ENCODE data around the gene DIAPH3. TPM values are rescaled to one million over a fixed set of nuclear protein-coding genes. Genes with fewer than 3 reads are reported as not detected.

DIAPH3 gene
- total and polyA plus RNA-seq, 2 of the 8 experiments (the other 6 are each of a cell fraction or from before 2014, with no cell fraction given) = 8.0 to 30.8 TPM

- FAIRE-seq = no peak
Observed at GRCh38 chr13:59621773-59622172, 542.0 kb downstream of the DIAPH3 start.

More at GRCh38 chr13:59621773-59622172, 542.0 kb downstream of the DIAPH3 start:
- no peak overlapping the region for H2BK12ac ChIP-seq (ENCODE audit: low read depth, low read length)
- peaks cover 3 to 5% of the 10 kb centered on the region in 2 experiments; a peak in 1 of 4 replicates for H3K9me3 ChIP-seq (ENCODE audit: insufficient read depth in 2 of 2, low read depth in 1 of 2, low read length in 1 of 2)
- CTCF ChIA-PET (ENCODE audit: partially characterized antibody) = no interaction called here
- H3K36me3 ChIP-seq (ENCODE audit: control insufficient read depth in 2 of 4, insufficient read depth in 4 of 4, low read length in 3 of 4) = peaks cover 0 to 3% (median 0%) of the 10 kb centered on the region in 4 experiments; a peak in 1 of 8 replicates
- H3K56ac ChIP-seq (replicated peaks; ENCODE audit: insufficient read length, low read depth, low read length) = no peak overlapping the region
- no peak overlapping the region for H3K23ac ChIP-seq (ENCODE audit: insufficient read length)
- H3K79me1 ChIP-seq (ENCODE audit: low read depth, low read length) = no peaks in the 10 kb centered on the region
- H3K9ac ChIP-seq (replicated peaks in 1 of 4; ENCODE audit: extremely low read depth in 1 of 4, low read depth in 3 of 4, low read length in 3 of 4) = no peak overlapping the region
- H2AK5ac ChIP-seq (ENCODE audit: low read depth, low read length) = no peak overlapping the region
- H3K4me1 ChIP-seq (replicated peaks in 1 of 4; ENCODE audit: control insufficient read depth in 3 of 4, insufficient read depth in 4 of 4, low read length in 3 of 4) = no peaks in the 10 kb centered on the region; a peak in 1 of 7 replicates
- H3K4me3 ChIP-seq (ENCODE audit: extremely low read depth in 1 of 4, insufficient read depth in 2 of 4, low read depth in 3 of 4, low read length in 4 of 4) = no peak overlapping the region
- no peaks in the 10 kb centered on the region for H3K23me2 ChIP-seq (ENCODE audit: low read depth, low read length)
- H3K4me2 ChIP-seq (ENCODE audit: insufficient read depth in 1 of 2, low read depth in 2 of 2, low read length in 2 of 2) = no peak overlapping the region
- H2AFZ ChIP-seq (ENCODE audit: low read length) = no peak overlapping the region
- H3K27me3 ChIP-seq (replicated peaks in 1 of 4; ENCODE audit: control insufficient read depth in 3 of 4, extremely low read depth in 1 of 4, insufficient read depth in 3 of 4, low read length in 3 of 4) = no peaks in the 10 kb centered on the region
- no peak overlapping the region for H4K91ac ChIP-seq (replicated peaks; ENCODE audit: insufficient read length, low read length)
- H4K5ac ChIP-seq (ENCODE audit: insufficient read length, low read depth, low read length) = no peak overlapping the region
- H3K4ac ChIP-seq (replicated peaks; ENCODE audit: insufficient read length, low read depth, low read length) = no peak overlapping the region
- no peak overlapping the region for H2BK15ac ChIP-seq (ENCODE audit: low read length)
- no peaks in the 10 kb centered on the region for H4K20me1 ChIP-seq (replicated peaks in 1 of 2; ENCODE audit: control insufficient read depth in 1 of 2, insufficient read depth in 2 of 2, low read length in 2 of 2)
- TF ChIP-seq SIN3A (conservative IDR thresholded peaks at IDR 0.05 in 1 of 2, IDR thresholded peaks at IDR 0.05 in 1 of 2; ENCODE audit: low read depth in 1 of 2, low read length in 2 of 2) (no peak), BACH1 (IDR thresholded peaks at IDR 0.05; ENCODE audit: low read length) (no peak)
- no peak overlapping the region for H2BK120ac ChIP-seq (replicated peaks; ENCODE audit: low read depth, low read length)
- POLR2A ChIA-PET (ENCODE audit: partially characterized antibody) = no interaction called here
- H3K27ac ChIP-seq (ENCODE audit: low read depth, low read length) = no peak overlapping the region
- no peak overlapping the region for H2BK5ac ChIP-seq (ENCODE audit: low read depth, low read length)
- H3K14ac ChIP-seq (ENCODE audit: insufficient read length) = no peak overlapping the region
- H3K18ac ChIP-seq (ENCODE audit: extremely low read depth, low read length) = no peak overlapping the region
- no peak for DNase-seq (ENCODE audit: low read depth in 1 of 2, low spot score in 2 of 2)
- H2BK20ac ChIP-seq (ENCODE audit: low read length) = no peak overlapping the region
- H3K79me2 ChIP-seq (ENCODE audit: control insufficient read depth in 1 of 2, insufficient read depth in 2 of 2, low read length in 2 of 2) = no peaks in the 10 kb centered on the region
- no peak overlapping the region for H4K8ac ChIP-seq (ENCODE audit: extremely low read depth, insufficient read depth, low read length)

Small RNA genes within 50 kb of the gene (small RNA-seq; reads per million reads assigned to genes)
- not detected for gene RN7SL375P (ENCODE audit: insufficient read depth)
- not detected for gene RNY4P28 (ENCODE audit: insufficient read depth)

Other genes with a start within 250 kb of the DIAPH3 start
- gene TDRD3, start 233.3 kb upstream of the DIAPH3 start, total RNA-seq (2021; fragmentation: NEBNext Ultra II Directional; extraction: Animal tissue kit (Norgen Biotek cat#: 25700)) = 14.7 TPM in 2 replicates
- gene TDRD3, start 233.3 kb upstream of the DIAPH3 start, polyA plus RNA-seq (2011; rRNA removed) = 1.4 and 2.5 TPM in 2 replicates

Data from H1 (cell line).